Measurements from ENCODE around the gene CD4. TPM values are rescaled to one million over a fixed set of nuclear protein-coding genes. Genes with fewer than 3 reads are reported as not detected.

The CD4 gene
- total and polyA plus RNA-seq, 10 of the 15 experiments (the other 5 are each of a cell fraction or from before 2014, with no cell fraction given): 0.24 to 1.6 (median 0.69) TPM

DNA sequence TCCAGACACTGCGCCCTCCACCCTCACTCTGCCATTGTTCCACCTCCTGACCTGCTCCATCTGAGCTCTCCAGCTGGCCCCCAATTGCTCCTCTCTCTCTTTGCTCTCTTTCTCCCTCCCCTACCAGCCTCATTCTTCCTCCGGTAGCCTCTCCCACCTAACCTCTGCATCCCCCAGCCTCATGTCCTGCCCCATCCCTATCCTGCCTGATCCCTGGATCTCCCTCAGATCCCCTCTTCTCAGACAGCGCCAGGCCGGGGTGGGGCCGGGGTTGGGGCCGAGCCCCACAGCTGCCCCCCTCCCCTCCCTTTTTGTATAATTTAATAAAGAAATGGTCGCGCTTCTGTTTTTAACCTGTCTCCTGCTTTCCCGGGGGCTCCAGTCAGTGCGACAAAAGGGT is 18.7 kb upstream of the CD4 start:
- peaks cover 44% of the 10 kb centered on the region for H3K4me1 ChIP-seq (ENCODE audit: control insufficient read depth, insufficient read depth, low read length)
- TF ChIP-seq FOXK2 (IDR thresholded peaks at IDR 0.05) (no peak), CBX3 (IDR thresholded peaks at IDR 0.05; ENCODE audit: borderline replicate concordance, low read depth) (no peak), FOS (IDR thresholded peaks at IDR 0.05; ENCODE audit: borderline replicate concordance, extremely low read depth, insufficient read length) (no peak), SP1 (IDR thresholded peaks at IDR 0.05; ENCODE audit: low read depth, low read length) (no peak), POLR2AphosphoS2 (IDR thresholded peaks at IDR 0.05; ENCODE audit: low read depth, low read length) (no peak)
- CTCF ChIA-PET: interaction anchor here (1.0 to 12.7 kb wide), 3 partner anchors 12 to 14 kb away, joined by 3 to 221 read pairs (median 3); partner anchors contain the start of gene MLF2
- H3K4me2 ChIP-seq (ENCODE audit: control insufficient read depth, insufficient read depth): no peak overlapping the region
- in situ Hi-C loops (cut with MboI) (no loop called here), intact Hi-C loops (cut with micrococcal nuclease; ENCODE audit: unreplicated experiment) (no loop called here)
- H3K36me3 ChIP-seq (ENCODE audit: control insufficient read depth in 2 of 2, insufficient read depth in 2 of 2, low read length in 1 of 2): no peaks in the 10 kb centered on the region
- H3K9ac ChIP-seq (ENCODE audit: control insufficient read depth, insufficient read depth, low read length): no peak overlapping the region
- RAD21 ChIA-PET (ENCODE audit: unreplicated experiment): interaction anchor here (0.5 to 3.3 kb wide), 2 partner anchors 17 to 154 kb away, joined by 3 to 18 read pairs; partner anchors contain the start of gene MLF2
- FAIRE-seq: no peak
- WGBS (ENCODE audit: insufficient coverage, insufficient replicate concordance, low lambda C conversion rate, missing lambda C conversion rate): 72% methylated on average over 6 of the region's 10 CpGs
- no peak overlapping the region for H2AFZ ChIP-seq (ENCODE audit: control insufficient read depth, low read depth, low read length)
- POLR2A ChIA-PET: interaction anchor here (1.5 to 1.9 kb wide), 2 partner anchors 17 to 18 kb away, joined by 4 to 16 read pairs; partner anchors contain the start of gene MLF2
- no peaks in the 10 kb centered on the region for H3K27me3 ChIP-seq (replicated peaks in 1 of 2; ENCODE audit: control insufficient read depth in 2 of 2, insufficient read depth in 2 of 2, low read length in 1 of 2)
- no peak for DNase-seq (ENCODE audit: low read depth, low spot score)
- H4K20me1 ChIP-seq (ENCODE audit: control insufficient read depth, insufficient read depth): no peaks in the 10 kb centered on the region
- no peak for ATAC-seq
- peaks cover 16% of the 10 kb centered on the region for H3K79me2 ChIP-seq (ENCODE audit: control insufficient read depth, insufficient read depth, low read length)
- SMC1A ChIA-PET (ENCODE audit: uncharacterized antibody, unreplicated experiment): interaction anchor here (0.6 to 3.6 kb wide), 2 partner anchors 10 to 17 kb away, joined by 3 to 20 read pairs; partner anchors contain the start of gene MLF2
- no peaks in the 10 kb centered on the region for H3K9me3 ChIP-seq (replicated peaks; ENCODE audit: control insufficient read depth, insufficient read depth, low read length)
- H3K27ac ChIP-seq (ENCODE audit: control insufficient read depth, insufficient read depth): no peak overlapping the region
- no TSS peak for BruUV-seq (replicated peaks)
- H3K4me3 ChIP-seq: no peak overlapping the region

DNA sequence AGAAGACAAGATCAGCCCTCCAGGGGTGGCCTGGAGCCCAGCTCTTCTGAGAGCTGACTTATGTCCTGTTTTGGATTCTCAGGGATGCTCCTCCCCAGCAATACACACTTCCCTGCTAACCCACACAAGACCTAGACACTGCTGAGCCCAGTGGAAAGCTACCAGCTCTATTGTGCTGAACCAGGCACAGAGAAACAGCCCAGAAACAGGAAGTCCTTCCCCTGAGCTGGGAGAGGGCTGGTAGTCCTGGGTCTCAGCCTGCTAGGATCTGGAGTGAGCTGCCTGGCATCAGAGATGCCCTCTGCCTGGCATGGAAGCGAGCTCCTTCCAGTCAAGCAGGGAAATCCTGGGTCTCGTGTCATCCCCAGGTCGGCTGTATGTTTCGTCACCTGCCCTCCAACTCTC is 18.2 kb upstream of the CD4 start:
- Histone ChIP-seq H2AFZ (ENCODE audit: control insufficient read depth, low read depth, low read length) (no peak overlapping the region), H3K4me2 (ENCODE audit: control insufficient read depth, insufficient read depth) (no peak overlapping the region), H3K27me3 (replicated peaks in 1 of 2; ENCODE audit: control insufficient read depth in 2 of 2, insufficient read depth in 2 of 2, low read length in 1 of 2) (no peaks in the 10 kb centered on the region), H4K20me1 (ENCODE audit: control insufficient read depth, insufficient read depth) (no peaks in the 10 kb centered on the region), H3K9me3 (replicated peaks; ENCODE audit: control insufficient read depth, insufficient read depth, low read length) (no peaks in the 10 kb centered on the region), H3K9ac (ENCODE audit: control insufficient read depth, insufficient read depth, low read length) (no peak overlapping the region), H3K4me3 (no peak overlapping the region), H3K27ac (ENCODE audit: control insufficient read depth, insufficient read depth) (no peak overlapping the region), H3K4me1 (ENCODE audit: control insufficient read depth, insufficient read depth, low read length) (peaks cover 46% of the 10 kb centered on the region), H3K79me2 (ENCODE audit: control insufficient read depth, insufficient read depth, low read length) (peaks cover 16% of the 10 kb centered on the region), H3K36me3 (ENCODE audit: control insufficient read depth in 2 of 2, insufficient read depth in 2 of 2, low read length in 1 of 2) (no peaks in the 10 kb centered on the region)
- WGBS (ENCODE audit: insufficient coverage, insufficient replicate concordance, low lambda C conversion rate, missing lambda C conversion rate): 62% methylated on average over 4 of the region's 4 CpGs
- DNase-seq (ENCODE audit: low read depth, low spot score) (no peak), ATAC-seq (no peak), FAIRE-seq (no peak)
- ChIA-PET SMC1A (ENCODE audit: uncharacterized antibody, unreplicated experiment) (interaction anchor here (3.6 kb wide), 1 partner anchor 17 kb away, joined by 20 read pairs; the partner anchor contains the start of gene MLF2), CTCF (interaction anchor here (1.0 to 12.7 kb wide), 4 partner anchors 9 to 15 kb away, joined by 3 to 221 read pairs (median 4); partner anchors contain the start of gene MLF2), RAD21 (ENCODE audit: unreplicated experiment) (interaction anchor here (3.3 kb wide), 1 partner anchor 18 kb away, joined by 18 read pairs; the partner anchor contains the start of gene MLF2), POLR2A (interaction anchor here (1.2 to 1.9 kb wide), 2 partner anchors 18 to 48 kb away, joined by 3 to 16 read pairs; partner anchors contain the start of genes COPS7A and MLF2)
- TF ChIP-seq KLF5 (IDR thresholded peaks at IDR 0.05; ENCODE audit: partially characterized antibody) (no peak), SPI1 (IDR thresholded peaks at IDR 0.05; ENCODE audit: borderline replicate concordance, insufficient read depth, low read depth, low read length) (peak; percentile 69; the same call in 1 of the 2 replicates)
- in situ Hi-C loops (cut with MboI): no loop called here
- intact Hi-C loops (cut with micrococcal nuclease; ENCODE audit: unreplicated experiment): no loop called here
- BruUV-seq (replicated peaks): no TSS peak

All from GM12878 (cell line).